ENCODE measurements around the gene COMMD6. TPM values are rescaled to one million over a fixed set of nuclear protein-coding genes. Genes with fewer than 3 reads are reported as not detected.

The COMMD6 gene
- total and polyA plus RNA-seq, 2 of the 13 experiments (the other 11 are each of a cell fraction or from before 2014, with no cell fraction given) = 97.0 to 164 TPM

DNA sequence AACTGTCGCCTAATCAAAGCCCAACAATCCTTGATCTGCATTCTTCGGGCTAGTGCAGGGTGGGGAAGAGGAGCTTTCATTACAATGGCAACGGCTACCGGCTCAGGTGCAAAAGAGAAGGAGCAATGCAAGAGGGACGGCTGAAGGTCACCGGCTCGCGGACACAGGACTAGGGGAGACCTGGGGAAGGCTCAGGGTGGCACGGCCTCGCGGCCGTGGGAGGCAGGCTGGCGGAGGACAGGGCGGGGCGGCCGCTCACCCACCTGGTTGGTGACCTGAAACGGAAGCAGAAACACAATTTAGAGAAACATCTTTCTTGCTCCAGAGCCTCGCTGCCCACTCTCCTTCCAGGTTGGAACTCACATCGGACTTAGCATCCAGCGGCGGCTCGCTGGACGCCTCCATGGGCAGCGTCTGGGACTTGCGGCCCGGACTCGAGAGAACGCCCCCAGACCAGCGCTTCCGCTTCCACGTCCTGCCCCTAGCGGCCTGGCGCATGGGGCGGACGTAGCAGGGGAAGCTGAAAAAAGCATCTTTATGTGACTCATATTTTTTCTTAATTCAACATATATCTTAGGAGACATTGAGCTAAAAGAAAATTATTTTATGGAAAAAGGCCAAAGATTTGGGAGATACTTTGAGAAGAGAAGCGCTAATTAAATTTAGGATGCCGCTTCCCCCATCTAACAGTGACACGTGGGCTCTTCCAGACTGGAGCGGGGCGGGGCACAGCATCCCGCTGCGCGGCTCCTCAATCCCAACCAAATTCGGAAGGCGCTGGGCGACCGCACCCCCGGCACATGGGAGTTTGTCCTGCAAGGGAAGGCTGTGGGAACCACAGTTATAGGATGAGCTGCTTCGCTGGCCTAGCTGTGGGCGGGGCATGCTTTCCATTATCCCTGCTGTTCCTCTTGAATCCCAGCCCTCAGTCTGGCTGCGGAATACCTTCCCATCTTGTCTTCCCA is at the start of gene COMMD6 (continued):
- TF ChIP-seq, protein P1, sequence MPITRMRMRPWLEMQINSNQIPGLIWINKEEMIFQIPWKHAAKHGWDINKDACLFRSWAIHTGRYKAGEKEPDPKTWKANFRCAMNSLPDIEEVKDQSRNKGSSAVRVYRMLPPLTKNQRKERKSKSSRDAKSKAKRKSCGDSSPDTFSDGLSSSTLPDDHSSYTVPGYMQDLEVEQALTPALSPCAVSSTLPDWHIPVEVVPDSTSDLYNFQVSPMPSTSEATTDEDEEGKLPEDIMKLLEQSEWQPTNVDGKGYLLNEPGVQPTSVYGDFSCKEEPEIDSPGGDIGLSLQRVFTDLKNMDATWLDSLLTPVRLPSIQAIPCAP (CRISPR knock-in tag; IDR thresholded peaks at IDR 0.05; ENCODE audit: low read depth) = no peak
- TF ChIP-seq ZNF546 (CRISPR knock-in tag; conservative IDR thresholded peaks at IDR 0.05) = 0 out of 2 replicates have a peak, but pooled peaks have one; percentile 12
- TF ChIP-seq, protein P2, sequence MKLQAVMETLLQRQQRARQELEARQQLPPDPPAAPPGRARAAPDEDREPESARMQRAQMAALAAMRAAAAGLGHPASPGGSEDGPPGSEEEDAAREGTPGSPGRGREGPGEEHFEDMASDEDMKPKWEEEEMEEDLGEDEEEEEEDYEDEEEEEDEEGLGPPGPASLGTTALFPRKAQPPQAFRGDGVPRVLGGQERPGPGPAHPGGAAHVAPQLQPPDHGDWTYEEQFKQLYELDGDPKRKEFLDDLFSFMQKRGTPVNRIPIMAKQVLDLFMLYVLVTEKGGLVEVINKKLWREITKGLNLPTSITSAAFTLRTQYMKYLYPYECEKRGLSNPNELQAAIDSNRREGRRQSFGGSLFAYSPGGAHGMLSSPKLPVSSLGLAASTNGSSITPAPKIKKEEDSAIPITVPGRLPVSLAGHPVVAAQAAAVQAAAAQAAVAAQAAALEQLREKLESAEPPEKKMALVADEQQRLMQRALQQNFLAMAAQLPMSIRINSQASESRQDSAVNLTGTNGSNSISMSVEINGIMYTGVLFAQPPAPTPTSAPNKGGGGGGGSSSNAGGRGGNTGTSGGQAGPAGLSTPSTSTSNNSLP (IDR thresholded peaks at IDR 0.05; ENCODE audit: low read depth, low read length) = peak; percentile 43; the same call in 1 of the 2 replicates
- 0 out of 2 replicates have a peak, but pooled peaks have one; percentile 17 for TF ChIP-seq ZNF263 (CRISPR knock-in tag; IDR thresholded peaks at IDR 0.05)
- no peak for TF ChIP-seq TCF12 (IDR thresholded peaks at IDR 0.05)
- TF ChIP-seq TCF12 (CRISPR knock-in tag; IDR thresholded peaks at IDR 0.05) = no peak
- no peak for TF ChIP-seq SMARCC2 (IDR thresholded peaks at IDR 0.05)
- TF ChIP-seq ZNF460 (CRISPR knock-in tag; IDR thresholded peaks at IDR 0.05; ENCODE audit: borderline replicate concordance) = no peak
- TF ChIP-seq, protein P3, sequence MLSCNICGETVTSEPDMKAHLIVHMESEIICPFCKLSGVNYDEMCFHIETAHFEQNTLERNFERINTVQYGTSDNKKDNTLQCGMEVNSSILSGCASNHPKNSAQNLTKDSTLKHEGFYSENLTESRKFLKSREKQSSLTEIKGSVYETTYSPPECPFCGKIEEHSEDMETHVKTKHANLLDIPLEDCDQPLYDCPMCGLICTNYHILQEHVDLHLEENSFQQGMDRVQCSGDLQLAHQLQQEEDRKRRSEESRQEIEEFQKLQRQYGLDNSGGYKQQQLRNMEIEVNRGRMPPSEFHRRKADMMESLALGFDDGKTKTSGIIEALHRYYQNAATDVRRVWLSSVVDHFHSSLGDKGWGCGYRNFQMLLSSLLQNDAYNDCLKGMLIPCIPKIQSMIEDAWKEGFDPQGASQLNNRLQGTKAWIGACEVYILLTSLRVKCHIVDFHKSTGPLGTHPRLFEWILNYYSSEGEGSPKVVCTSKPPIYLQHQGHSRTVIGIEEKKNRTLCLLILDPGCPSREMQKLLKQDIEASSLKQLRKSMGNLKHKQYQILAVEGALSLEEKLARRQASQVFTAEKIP (CRISPR knock-in tag; IDR thresholded peaks at IDR 0.05; ENCODE audit: borderline replicate concordance) = no peak
- TF ChIP-seq SRSF4 (IDR thresholded peaks at IDR 0.05; ENCODE audit: low read depth, low read length, poor library complexity, severe bottlenecking) = no peak
- TF ChIP-seq, protein P4, sequence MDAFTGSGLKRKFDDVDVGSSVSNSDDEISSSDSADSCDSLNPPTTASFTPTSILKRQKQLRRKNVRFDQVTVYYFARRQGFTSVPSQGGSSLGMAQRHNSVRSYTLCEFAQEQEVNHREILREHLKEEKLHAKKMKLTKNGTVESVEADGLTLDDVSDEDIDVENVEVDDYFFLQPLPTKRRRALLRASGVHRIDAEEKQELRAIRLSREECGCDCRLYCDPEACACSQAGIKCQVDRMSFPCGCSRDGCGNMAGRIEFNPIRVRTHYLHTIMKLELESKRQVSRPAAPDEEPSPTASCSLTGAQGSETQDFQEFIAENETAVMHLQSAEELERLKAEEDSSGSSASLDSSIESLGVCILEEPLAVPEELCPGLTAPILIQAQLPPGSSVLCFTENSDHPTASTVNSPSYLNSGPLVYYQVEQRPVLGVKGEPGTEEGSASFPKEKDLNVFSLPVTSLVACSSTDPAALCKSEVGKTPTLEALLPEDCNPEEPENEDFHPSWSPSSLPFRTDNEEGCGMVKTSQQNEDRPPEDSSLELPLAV (CRISPR knock-in tag; conservative IDR thresholded peaks at IDR 0.05; ENCODE audit: low read depth) = no peak
- peak; percentile 18; the same call in 1 of the 2 replicates for TF ChIP-seq SMAD3 (CRISPR knock-in tag; IDR thresholded peaks at IDR 0.05)
- peak; percentile 32; the same call in 1 of the 2 replicates for TF ChIP-seq TBX2 (CRISPR knock-in tag; IDR thresholded peaks at IDR 0.05; ENCODE audit: borderline replicate concordance)
- TF ChIP-seq ETV5 (CRISPR knock-in tag; IDR thresholded peaks at IDR 0.05; ENCODE audit: borderline replicate concordance) = peak; percentile 52; the same call in 1 of the 2 replicates
- TF ChIP-seq GATA4 (IDR thresholded peaks at IDR 0.05; ENCODE audit: borderline replicate concordance, low read depth) = peak; percentile 50; the same call in 1 of the 2 replicates
- TF ChIP-seq ZFAT (CRISPR knock-in tag; conservative IDR thresholded peaks at IDR 0.05) = no peak
- TF ChIP-seq MIXL1 (CRISPR knock-in tag; IDR thresholded peaks at IDR 0.05) = peak; percentile 8; the same call in 1 of the 2 replicates
- TF ChIP-seq HNF4G (IDR thresholded peaks at IDR 0.05; ENCODE audit: borderline replicate concordance, low read depth, low read length) = no peak
- TF ChIP-seq HNF4G (CRISPR knock-in tag; IDR thresholded peaks at IDR 0.05; ENCODE audit: borderline replicate concordance, low read depth) = no peak
- TF ChIP-seq, protein P5, sequence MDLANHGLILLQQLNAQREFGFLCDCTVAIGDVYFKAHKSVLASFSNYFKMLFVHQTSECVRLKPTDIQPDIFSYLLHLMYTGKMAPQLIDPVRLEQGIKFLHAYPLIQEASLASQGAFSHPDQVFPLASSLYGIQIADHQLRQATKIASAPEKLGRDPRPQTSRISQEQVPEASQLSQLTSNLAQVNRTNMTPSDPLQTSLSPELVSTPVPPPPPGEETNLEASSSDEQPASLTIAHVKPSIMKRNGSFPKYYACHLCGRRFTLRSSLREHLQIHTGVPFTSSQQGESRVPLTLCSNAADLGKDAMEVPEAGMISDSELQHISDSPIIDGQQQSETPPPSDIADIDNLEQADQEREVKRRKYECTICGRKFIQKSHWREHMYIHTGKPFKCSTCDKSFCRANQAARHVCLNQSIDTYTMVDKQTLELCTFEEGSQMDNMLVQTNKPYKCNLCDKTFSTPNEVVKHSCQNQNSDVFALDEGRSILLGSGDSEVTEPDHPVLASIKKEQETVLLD (CRISPR knock-in tag; IDR thresholded peaks at IDR 0.05; ENCODE audit: low read depth) = no peak

All from HepG2 (cell line).